ENCODE measurements around the gene KCTD12.
"Not testable (repeated sequence)": the region's sequence is repeated elsewhere in the genome, so short reads cannot be mapped to it uniquely, and the experiment has no call there.

KCTD12 gene

DNA sequence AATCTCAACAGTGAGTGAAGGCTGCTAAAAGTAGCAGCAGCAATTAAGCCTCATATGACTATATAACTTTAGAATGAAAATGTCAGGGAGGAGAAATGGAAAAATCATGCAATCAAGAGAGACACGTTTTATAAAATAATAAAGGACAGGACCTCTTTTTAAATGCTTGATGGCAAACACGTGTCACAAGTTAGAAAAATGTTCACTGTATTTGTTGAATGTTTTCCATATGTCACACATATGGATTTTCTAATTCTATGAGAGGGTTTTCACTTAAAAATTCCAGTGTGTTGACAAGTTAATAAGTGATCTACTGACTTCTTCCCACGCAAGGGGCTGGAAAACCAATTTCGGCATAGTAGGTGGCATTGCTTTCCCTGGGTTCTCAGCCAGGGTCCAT lies 27.7 kb upstream of the KCTD12 start:
- Histone ChIP-seq H3K27ac (ENCODE audit: low read depth, low read length) (no peak overlapping the region), H3K4me1 (ENCODE audit: control insufficient read depth, insufficient read depth, low read length) (peaks cover 7% of the 10 kb centered on the region; the same call in 1 of the 2 replicates), H3K9me3 (ENCODE audit: control insufficient read depth, insufficient read depth, low read depth, low read length) (no peaks in the 10 kb centered on the region), H3K9ac (ENCODE audit: low read length) (no peak overlapping the region), H3K36me3 (ENCODE audit: control insufficient read depth, insufficient read depth, low read length) (no peaks in the 10 kb centered on the region), H3K4me3 (ENCODE audit: low read depth, low read length) (no peak overlapping the region), H3K27me3 (ENCODE audit: control insufficient read depth, insufficient read depth, low read length) (no peaks in the 10 kb centered on the region)

- Histone ChIP-seq H3K27ac (ENCODE audit: low read depth, low read length) (no peak overlapping the region), H3K27me3 (ENCODE audit: control insufficient read depth, insufficient read depth, low read length) (no peaks in the 10 kb centered on the region), H3K4me1 (ENCODE audit: control insufficient read depth, insufficient read depth, low read length) (peaks cover 3% of the 10 kb centered on the region; the same call in 1 of the 2 replicates), H3K4me3 (ENCODE audit: low read depth, low read length) (no peak overlapping the region), H3K36me3 (ENCODE audit: control insufficient read depth, insufficient read depth, low read length) (no peaks in the 10 kb centered on the region), H3K9ac (ENCODE audit: low read length) (no peak overlapping the region), H3K9me3 (ENCODE audit: control insufficient read depth, insufficient read depth, low read depth, low read length) (no peaks in the 10 kb centered on the region)
Observed at GRCh38 chr13:76912476-76912875, 26.3 kb upstream of the KCTD12 start.

- Histone ChIP-seq H3K4me1 (ENCODE audit: control insufficient read depth, insufficient read depth, low read length) (no peaks in the 10 kb centered on the region), H3K27me3 (ENCODE audit: control insufficient read depth, insufficient read depth, low read length) (no peaks in the 10 kb centered on the region), H3K9me3 (ENCODE audit: control insufficient read depth, insufficient read depth, low read depth, low read length) (peaks cover under 1% of the 10 kb centered on the region; the same call in 1 of the 2 replicates), H3K27ac (ENCODE audit: low read depth, low read length) (no peak overlapping the region), H3K36me3 (ENCODE audit: control insufficient read depth, insufficient read depth, low read length) (no peaks in the 10 kb centered on the region), H3K4me3 (ENCODE audit: low read depth, low read length) (no peak overlapping the region), H3K9ac (ENCODE audit: low read length) (no peak overlapping the region)
Observed at GRCh38 chr13:76904507-76904906, 18.3 kb upstream of the KCTD12 start.

- no peak overlapping the region for H3K9ac ChIP-seq (ENCODE audit: low read length)
- no peak overlapping the region for H3K27ac ChIP-seq (ENCODE audit: low read depth, low read length)
- H3K36me3 ChIP-seq (ENCODE audit: control insufficient read depth, insufficient read depth, low read length), result no peaks in the 10 kb centered on the region
- H3K4me1 ChIP-seq (ENCODE audit: control insufficient read depth, insufficient read depth, low read length), result no peaks in the 10 kb centered on the region
- no peak overlapping the region for H3K4me3 ChIP-seq (ENCODE audit: low read depth, low read length)
- H3K27me3 ChIP-seq (ENCODE audit: control insufficient read depth, insufficient read depth, low read length), result no peaks in the 10 kb centered on the region
- peaks cover 7% of the 10 kb centered on the region for H3K9me3 ChIP-seq (ENCODE audit: control insufficient read depth, insufficient read depth, low read depth, low read length)
Observed at GRCh38 chr13:76903544-76904162, 17.4 kb upstream of the KCTD12 start.

- H3K36me3 ChIP-seq (ENCODE audit: control insufficient read depth, insufficient read depth, low read length); H3K4me3 ChIP-seq (ENCODE audit: low read depth, low read length); H3K27ac ChIP-seq (ENCODE audit: low read depth, low read length); H3K27me3 ChIP-seq (ENCODE audit: control insufficient read depth, insufficient read depth, low read length); H3K9ac ChIP-seq (ENCODE audit: low read length); H3K4me1 ChIP-seq (ENCODE audit: control insufficient read depth, insufficient read depth, low read length): not testable (repeated sequence)
- peaks cover 11% of the 10 kb centered on the region for H3K9me3 ChIP-seq (ENCODE audit: control insufficient read depth, insufficient read depth, low read depth, low read length)
Observed at GRCh38 chr13:76899066-76899465, 12.9 kb upstream of the KCTD12 start.

DNA sequence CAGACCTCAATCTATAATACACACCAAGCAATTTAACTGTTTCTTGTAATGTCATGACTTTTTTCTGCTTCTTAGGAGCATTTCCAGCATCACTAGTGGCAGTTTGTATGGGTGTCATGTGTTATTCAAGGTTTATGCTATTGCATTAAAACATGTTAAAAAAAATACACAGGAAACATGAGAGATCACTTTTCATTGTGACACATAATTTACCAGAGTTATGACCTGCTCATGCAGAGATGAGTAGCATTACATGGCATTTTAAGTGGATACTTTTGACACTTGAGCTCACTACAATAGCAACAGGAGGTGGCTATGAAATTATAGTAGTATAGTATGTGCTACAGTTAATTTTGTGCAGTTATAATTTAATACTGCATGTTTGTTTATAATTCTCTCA lies 11.0 kb upstream of the KCTD12 start:
- H3K36me3 ChIP-seq (ENCODE audit: control insufficient read depth, insufficient read depth, low read length); H3K4me3 ChIP-seq (ENCODE audit: low read depth, low read length); H3K27ac ChIP-seq (ENCODE audit: low read depth, low read length); H3K4me1 ChIP-seq (ENCODE audit: control insufficient read depth, insufficient read depth, low read length); H3K9ac ChIP-seq (ENCODE audit: low read length): not testable (repeated sequence)
- H3K9me3 ChIP-seq (ENCODE audit: control insufficient read depth, insufficient read depth, low read depth, low read length), result peaks cover 11% of the 10 kb centered on the region
- peaks cover 22% of the 10 kb centered on the region for H3K27me3 ChIP-seq (ENCODE audit: control insufficient read depth, insufficient read depth, low read length)

GRCh38 chr13:76894401-76895110 lies 8.4 kb upstream of the KCTD12 start:
- no peak overlapping the region for H3K9ac ChIP-seq (ENCODE audit: low read length)
- H3K4me3 ChIP-seq (ENCODE audit: low read depth, low read length), result no peak overlapping the region
- H3K27ac ChIP-seq (ENCODE audit: low read depth, low read length), result no peak overlapping the region
- no peaks in the 10 kb centered on the region for H3K4me1 ChIP-seq (ENCODE audit: control insufficient read depth, insufficient read depth, low read length)
- H3K9me3 ChIP-seq (ENCODE audit: control insufficient read depth, insufficient read depth, low read depth, low read length), result peaks cover 11% of the 10 kb centered on the region
- H3K27me3 ChIP-seq (ENCODE audit: control insufficient read depth, insufficient read depth, low read length), result peaks cover 48% of the 10 kb centered on the region
- H3K36me3 ChIP-seq (ENCODE audit: control insufficient read depth, insufficient read depth, low read length), result no peaks in the 10 kb centered on the region

- H3K9ac ChIP-seq (ENCODE audit: low read length), result no peak overlapping the region
- H3K4me3 ChIP-seq (ENCODE audit: low read depth, low read length), result no peak overlapping the region
- H3K27ac ChIP-seq (ENCODE audit: low read depth, low read length), result no peak overlapping the region
- H3K9me3 ChIP-seq (ENCODE audit: control insufficient read depth, insufficient read depth, low read depth, low read length), result no peaks in the 10 kb centered on the region
- H3K4me1 ChIP-seq (ENCODE audit: control insufficient read depth, insufficient read depth, low read length), result peaks cover under 1% of the 10 kb centered on the region; the same call in 1 of the 2 replicates
- H3K27me3 ChIP-seq (ENCODE audit: control insufficient read depth, insufficient read depth, low read length), result peaks cover 69% of the 10 kb centered on the region
- no peaks in the 10 kb centered on the region for H3K36me3 ChIP-seq (ENCODE audit: control insufficient read depth, insufficient read depth, low read length)
Observed at GRCh38 chr13:76892488-76892887, 6.3 kb upstream of the KCTD12 start.

DNA sequence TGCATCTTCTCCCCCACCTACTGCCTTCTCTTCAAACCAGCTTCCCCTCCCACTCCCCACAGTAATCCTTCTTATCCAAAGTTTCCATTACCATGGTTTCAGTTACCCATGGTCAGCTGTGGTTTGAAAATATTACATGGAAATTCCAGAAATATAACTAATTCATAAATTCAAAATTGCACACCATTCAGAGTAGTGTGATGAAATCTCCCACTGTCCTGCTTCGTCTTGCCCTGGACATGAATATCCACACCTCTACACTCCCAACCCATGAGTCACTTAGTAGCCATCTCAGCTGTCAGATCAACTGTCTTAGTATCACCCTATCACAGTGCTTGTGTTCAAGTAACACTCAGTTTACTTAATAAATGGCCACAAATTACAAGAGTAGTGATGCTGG lies 3.8 kb upstream of the KCTD12 start:
- Histone ChIP-seq H3K4me3 (ENCODE audit: low read depth, low read length) (no peak overlapping the region), H3K9ac (ENCODE audit: low read length) (no peak overlapping the region), H3K9me3 (ENCODE audit: control insufficient read depth, insufficient read depth, low read depth, low read length) (no peaks in the 10 kb centered on the region), H3K36me3 (ENCODE audit: control insufficient read depth, insufficient read depth, low read length) (no peaks in the 10 kb centered on the region), H3K4me1 (ENCODE audit: control insufficient read depth, insufficient read depth, low read length) (peaks cover 2% of the 10 kb centered on the region; the same call in 1 of the 2 replicates), H3K27ac (ENCODE audit: low read depth, low read length) (no peak overlapping the region), H3K27me3 (ENCODE audit: control insufficient read depth, insufficient read depth, low read length) (peaks cover 91% of the 10 kb centered on the region)

GRCh38 chr13:76889254-76889653 lies 3.0 kb upstream of the KCTD12 start:
- Histone ChIP-seq H3K27me3 (ENCODE audit: control insufficient read depth, insufficient read depth, low read length) (peaks cover 93% of the 10 kb centered on the region), H3K9me3 (ENCODE audit: control insufficient read depth, insufficient read depth, low read depth, low read length) (no peaks in the 10 kb centered on the region), H3K27ac (ENCODE audit: low read depth, low read length) (no peak overlapping the region), H3K36me3 (ENCODE audit: control insufficient read depth, insufficient read depth, low read length) (no peaks in the 10 kb centered on the region), H3K4me1 (ENCODE audit: control insufficient read depth, insufficient read depth, low read length) (peaks cover 5% of the 10 kb centered on the region), H3K4me3 (ENCODE audit: low read depth, low read length) (no peak overlapping the region), H3K9ac (ENCODE audit: low read length) (no peak overlapping the region)

GRCh38 chr13:76888421-76888820 lies 2.2 kb upstream of the KCTD12 start:
- Histone ChIP-seq H3K27me3 (ENCODE audit: control insufficient read depth, insufficient read depth, low read length) (peaks cover 95% of the 10 kb centered on the region), H3K36me3 (ENCODE audit: control insufficient read depth, insufficient read depth, low read length) (no peaks in the 10 kb centered on the region), H3K9me3 (ENCODE audit: control insufficient read depth, insufficient read depth, low read depth, low read length) (no peaks in the 10 kb centered on the region), H3K4me3 (ENCODE audit: low read depth, low read length) (no peak overlapping the region), H3K4me1 (ENCODE audit: control insufficient read depth, insufficient read depth, low read length) (peaks cover 5% of the 10 kb centered on the region), H3K9ac (ENCODE audit: low read length) (no peak overlapping the region), H3K27ac (ENCODE audit: low read depth, low read length) (no peak overlapping the region)

All from HUES6 (cell line).